ENCODE results near the gene NDUFB5. TPM values are rescaled to one million over a fixed set of nuclear protein-coding genes. Genes with fewer than 3 reads are reported as not detected.

The NDUFB5 gene
- 363 TPM for total RNA-seq
- long read RNA-seq, full-length matches to known transcripts = 154 of 160 reads
- long read RNA-seq, partial matches to known transcripts = 0 of 160 reads
- long read RNA-seq, other reads (novel, unspliced or antisense) = 6 of 160 reads

GRCh38 chr3:179604321-179605078 is at the start of gene NDUFB5, which contains the start of gene MRPL47:
NDUFB5 (plus strand) TSS chr3:179604794; CDS start chr3:179604816, 22 bp downstream.
MRPL47 (minus strand) TSS chr3:179604638; CDS start chr3:179604624, 14 bp downstream.
- peak; percentile 99 for ATAC-seq
- intact Hi-C loops (cut with micrococcal nuclease) = no loop called here
- peak; percentile 94 for DNase-seq

- ATAC-seq = no peak
- intact Hi-C loops (cut with micrococcal nuclease) = loop anchor here (1.0 kb wide), 1 partner anchor 138 kb away; no protein-coding TSS in a partner anchor
- DNase-seq = peak; percentile 60
Observed at GRCh38 chr3:179558742-179559364, 45.7 kb upstream of the NDUFB5 start.

GRCh38 chr3:179560791-179561190 is 43.8 kb upstream of the NDUFB5 start:
- no peak for ATAC-seq
- intact Hi-C loops (cut with micrococcal nuclease) = no loop called here
- DNase-seq = no peak

- peak; percentile 99 for ATAC-seq
- intact Hi-C loops (cut with micrococcal nuclease) = no loop called here
- DNase-seq = peak; percentile 99
Observed at GRCh38 chr3:179562591-179563270, 41.9 kb upstream of the NDUFB5 start, which contains the start of gene ACTL6A. ACTL6A (plus strand) TSS chr3:179562926; CDS start chr3:179563093, 167 bp downstream.

- ATAC-seq (peak; percentile 73), DNase-seq (peak; percentile 73)
- intact Hi-C loops (cut with micrococcal nuclease) = no loop called here
Observed at GRCh38 chr3:179563271-179563783, 41.3 kb upstream of the NDUFB5 start.

GRCh38 chr3:179565496-179565895 is 39.1 kb upstream of the NDUFB5 start:
- ATAC-seq = no peak
- intact Hi-C loops (cut with micrococcal nuclease) = no loop called here
- DNase-seq = no peak

GRCh38 chr3:179580992-179581391 is 23.6 kb upstream of the NDUFB5 start:
- ATAC-seq (no peak), DNase-seq (no peak)
- intact Hi-C loops (cut with micrococcal nuclease) = no loop called here

- intact Hi-C loops (cut with micrococcal nuclease) = no loop called here
- DNase-seq (no peak), ATAC-seq (no peak)
Observed at GRCh38 chr3:179589143-179589542, 15.5 kb upstream of the NDUFB5 start.

GRCh38 chr3:179590669-179591068 is 13.9 kb upstream of the NDUFB5 start:
- intact Hi-C loops (cut with micrococcal nuclease) = no loop called here
- DNase-seq = no peak
- ATAC-seq = no peak

- intact Hi-C loops (cut with micrococcal nuclease) = no loop called here
- ATAC-seq = peak; percentile 20
- DNase-seq = no peak
Observed at GRCh38 chr3:179591313-179591712, 13.3 kb upstream of the NDUFB5 start.

- DNase-seq (no peak), ATAC-seq (no peak)
- intact Hi-C loops (cut with micrococcal nuclease) = no loop called here
Observed at GRCh38 chr3:179599531-179599930, 5.1 kb upstream of the NDUFB5 start.

GRCh38 chr3:179603321-179603720 is 1.3 kb upstream of the NDUFB5 start:
- intact Hi-C loops (cut with micrococcal nuclease) = no loop called here
- ATAC-seq (no peak), DNase-seq (no peak)

- ATAC-seq (no peak), DNase-seq (no peak)
- intact Hi-C loops (cut with micrococcal nuclease) = no loop called here
Observed at GRCh38 chr3:179603831-179604230, 763 bp upstream of the NDUFB5 start.

GRCh38 chr3:179606534-179607085 is 2.0 kb downstream of the NDUFB5 start:
- intact Hi-C loops (cut with micrococcal nuclease) = no loop called here
- ATAC-seq = no peak
- no peak for DNase-seq

- intact Hi-C loops (cut with micrococcal nuclease) = no loop called here
- ATAC-seq = no peak
- DNase-seq = no peak
Observed at GRCh38 chr3:179608931-179609720, 4.5 kb downstream of the NDUFB5 start.

- intact Hi-C loops (cut with micrococcal nuclease) = no loop called here
- DNase-seq (no peak), ATAC-seq (no peak)
Observed at GRCh38 chr3:179610066-179610465, 5.5 kb downstream of the NDUFB5 start.

GRCh38 chr3:179613807-179614206 is 9.2 kb downstream of the NDUFB5 start:
- DNase-seq (no peak), ATAC-seq (no peak)
- intact Hi-C loops (cut with micrococcal nuclease) = no loop called here

- intact Hi-C loops (cut with micrococcal nuclease) = no loop called here
- DNase-seq (no peak), ATAC-seq (no peak)
Observed at GRCh38 chr3:179615458-179616173, 11.0 kb downstream of the NDUFB5 start.

All from left ventricle myocardium superior (tissue), 1 donor.